Measurements from ENCODE around the gene OXSR1.

OXSR1 gene

DNA sequence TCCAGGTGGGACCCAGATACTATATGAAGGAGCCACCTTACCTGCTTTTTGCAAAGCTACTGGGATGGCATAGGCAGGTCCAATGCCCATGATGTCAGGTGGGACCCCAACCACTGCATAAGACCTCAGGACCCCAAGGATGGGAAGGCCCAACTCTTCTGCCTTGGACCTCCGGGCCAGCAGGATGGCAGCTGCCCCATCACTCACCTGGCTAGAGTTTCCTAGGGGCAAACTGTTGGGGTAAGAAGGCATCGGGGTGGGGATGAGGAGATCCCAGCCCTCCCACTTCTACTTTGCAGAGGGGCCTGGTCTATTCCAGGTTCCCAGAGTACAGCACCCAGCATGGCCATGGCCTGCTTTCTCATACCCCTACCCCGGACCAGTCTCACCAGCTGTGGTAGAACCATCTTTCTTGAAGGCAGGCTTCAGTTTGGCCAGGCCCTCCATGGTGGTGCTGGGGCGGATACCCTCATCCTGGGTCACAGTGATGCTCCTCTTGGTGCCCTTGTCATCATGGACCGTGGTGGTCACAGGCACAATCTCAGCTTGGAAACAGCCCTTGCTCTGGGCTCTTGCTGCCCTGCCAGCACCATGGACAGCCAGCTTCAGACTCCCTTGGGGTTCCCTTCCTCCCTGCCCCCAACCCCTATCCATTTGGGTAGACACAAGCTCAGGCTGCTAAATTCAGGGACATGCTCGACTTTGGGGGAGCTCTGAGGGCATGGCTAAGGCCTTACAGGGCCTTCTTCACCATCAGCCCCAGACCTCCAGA, 39.0 kb upstream of the OXSR1 start:
- H4K20me1 ChIP-seq = peaks cover 36 to 100% (median 88%) of the 10 kb centered on the region in 11 experiments; a peak in 19 of 22 replicates
- H3K27me3 ChIP-seq = no peaks in the 10 kb centered on the region
- no peak for TF ChIP-seq Cebpa-rat (IDR thresholded peaks at IDR 0.05)
- H3K4me2 ChIP-seq = no peak overlapping the region
- peaks cover 99 to 100% (median 100%) of the 10 kb centered on the region in 11 experiments for H3K36me3 ChIP-seq
- no peak overlapping the region for H3K9ac ChIP-seq
- H3K27ac ChIP-seq = no peak overlapping the region
- H3K4me3 ChIP-seq = no peak overlapping the region
- H3K4me1 ChIP-seq = peaks cover 13 to 48% (median 19%) of the 10 kb centered on the region in 10 experiments
- no peaks in the 10 kb centered on the region for H3K9me3 ChIP-seq (replicated peaks in 1 of 11)

DNA sequence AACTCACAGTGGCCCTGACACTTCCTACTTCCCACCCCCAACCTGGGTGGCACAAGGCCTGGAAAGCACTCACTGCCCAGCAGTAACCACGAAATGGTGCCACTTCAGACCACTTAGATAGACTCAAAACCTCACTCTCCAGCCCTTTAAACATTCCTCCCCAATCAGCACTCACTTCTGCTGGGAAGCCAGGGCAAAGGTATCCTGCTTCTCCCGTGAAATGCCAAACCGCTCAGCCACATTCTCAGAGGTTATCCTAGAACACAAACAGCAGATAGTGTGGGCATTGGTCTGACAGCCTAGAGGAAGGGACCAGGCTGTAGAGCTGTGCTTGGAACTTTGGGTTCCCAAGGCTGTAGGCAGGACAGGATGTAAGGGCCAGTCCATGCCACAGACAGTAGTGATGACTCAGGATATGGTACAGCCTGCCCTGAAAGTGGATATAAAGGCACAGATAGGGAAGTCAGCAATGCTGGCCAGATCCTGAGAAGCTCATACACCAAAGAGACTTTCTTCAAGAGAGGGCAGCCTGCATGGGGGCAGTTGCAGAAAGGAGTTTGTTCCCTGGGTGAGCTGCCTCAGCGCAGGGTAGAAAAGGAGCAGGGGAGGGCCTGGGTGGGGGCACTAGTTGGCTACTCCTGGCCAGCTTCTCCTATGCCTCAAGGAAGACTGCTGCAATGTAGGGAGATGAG, 37.6 kb upstream of the OXSR1 start:
- Histone ChIP-seq H3K9ac (no peak overlapping the region), H4K20me1 (peaks cover 42 to 100% (median 92%) of the 10 kb centered on the region in 11 experiments; a peak in 19 of 22 replicates), H3K36me3 (peaks cover 99 to 100% (median 100%) of the 10 kb centered on the region in 11 experiments), H3K4me2 (peak overlapping the region in 3 of 11 experiments; percentile 50 to 79 (median 75); a peak in 6 of 22 replicates), H3K9me3 (replicated peaks in 1 of 11) (no peaks in the 10 kb centered on the region), H3K27me3 (no peaks in the 10 kb centered on the region), H3K4me1 (peaks cover 14 to 63% (median 22%) of the 10 kb centered on the region in 10 experiments), H3K27ac (peak overlapping the region in 2 of 11 experiments; percentile 5 to 13; a peak in 2 of 22 replicates), H3K4me3 (no peak overlapping the region)
- no peak for TF ChIP-seq Cebpa-rat (IDR thresholded peaks at IDR 0.05)

DNA sequence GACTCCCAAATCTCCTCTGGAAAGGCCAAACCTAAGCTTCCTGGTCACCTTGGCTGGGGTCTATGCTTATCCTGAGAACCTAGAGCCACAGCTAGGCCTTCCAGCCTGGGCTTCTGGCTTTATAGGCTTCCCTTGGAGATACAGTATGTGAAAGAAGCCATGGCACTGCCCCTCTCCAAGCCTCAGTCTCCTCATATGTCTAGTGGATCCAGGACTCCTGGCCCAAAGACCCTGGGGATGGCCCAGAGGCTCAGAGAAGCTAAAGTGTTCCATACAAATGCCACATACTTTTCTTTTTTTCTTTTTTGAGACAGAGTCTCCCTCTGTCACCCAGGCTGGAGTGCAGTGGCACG, 37.1 kb upstream of the OXSR1 start:
- Histone ChIP-seq H3K9ac (no peak overlapping the region), H3K4me2 (peak overlapping the region in 3 of 11 experiments; percentile 50 to 79 (median 75); a peak in 6 of 22 replicates), H3K36me3 (peaks cover 99 to 100% (median 100%) of the 10 kb centered on the region in 11 experiments), H3K27me3 (no peaks in the 10 kb centered on the region), H4K20me1 (peaks cover 46 to 100% (median 92%) of the 10 kb centered on the region in 11 experiments; a peak in 19 of 22 replicates), H3K9me3 (replicated peaks in 1 of 11) (no peaks in the 10 kb centered on the region), H3K4me1 (peaks cover 16 to 68% (median 27%) of the 10 kb centered on the region in 10 experiments), H3K27ac (peak overlapping the region in 2 of 11 experiments; percentile 5 to 13; a peak in 1 of 22 replicates), H3K4me3 (no peak overlapping the region)
- TF ChIP-seq Cebpa-rat (IDR thresholded peaks at IDR 0.05) = no peak

DNA sequence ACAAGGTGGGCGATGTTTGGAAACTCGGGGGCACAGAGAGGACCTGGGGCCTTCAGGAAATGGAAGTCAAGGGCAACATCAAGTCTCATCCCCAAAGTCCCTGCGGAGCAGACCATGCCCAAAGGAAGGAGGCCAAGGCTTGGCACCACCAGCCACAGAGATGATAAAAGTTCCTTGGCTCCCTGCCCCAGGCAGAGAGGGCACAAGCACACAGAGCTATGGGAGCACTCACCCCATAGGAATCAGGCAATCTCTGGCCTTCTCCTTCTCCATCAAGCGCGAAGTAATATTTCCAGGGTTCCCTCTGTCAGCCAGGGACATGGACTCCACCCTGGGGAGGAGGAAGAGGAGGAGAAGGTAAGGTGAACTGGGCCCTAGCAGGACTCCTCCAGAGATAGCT, 36.3 kb upstream of the OXSR1 start:
- no peak for TF ChIP-seq Cebpa-rat (IDR thresholded peaks at IDR 0.05)
- H4K20me1 ChIP-seq = peaks cover 52 to 100% (median 92%) of the 10 kb centered on the region in 11 experiments; a peak in 19 of 22 replicates

GRCh38 chr3:38130631-38131065, 34.7 kb upstream of the OXSR1 start:
- Histone ChIP-seq H3K9me3 (replicated peaks in 1 of 11) (no peaks in the 10 kb centered on the region), H3K4me3 (no peak overlapping the region), H3K27ac (no peak overlapping the region), H3K27me3 (no peaks in the 10 kb centered on the region), H3K4me1 (peaks cover 26 to 91% (median 47%) of the 10 kb centered on the region in 10 experiments), H3K9ac (no peak overlapping the region), H3K36me3 (peaks cover 92 to 97% (median 96%) of the 10 kb centered on the region in 11 experiments), H4K20me1 (peaks cover 61 to 100% (median 91%) of the 10 kb centered on the region in 11 experiments; a peak in 20 of 22 replicates), H3K4me2 (peak overlapping the region in 10 of 11 experiments; percentile 8 to 79 (median 28); a peak in 13 of 22 replicates)
- no peak for TF ChIP-seq Cebpa-rat (IDR thresholded peaks at IDR 0.05)

More for the DNA sequence above, 36.3 kb upstream of the OXSR1 start:
- Histone ChIP-seq H3K9ac (no peak overlapping the region), H3K4me1 (peaks cover 16 to 76% (median 33%) of the 10 kb centered on the region in 10 experiments), H3K4me3 (no peak overlapping the region), H3K9me3 (replicated peaks in 1 of 11) (no peaks in the 10 kb centered on the region), H3K4me2 (peak overlapping the region in 3 of 11 experiments; percentile 50 to 79 (median 75); a peak in 4 of 22 replicates), H3K36me3 (peaks cover 99 to 100% (median 100%) of the 10 kb centered on the region in 11 experiments), H3K27ac (peak overlapping the region in 2 of 11 experiments; percentile 17 to 21; a peak in 1 of 22 replicates), H3K27me3 (no peaks in the 10 kb centered on the region)

GRCh38 chr3:38131621-38132369, 33.5 kb upstream of the OXSR1 start:
- no peaks in the 10 kb centered on the region for H3K27me3 ChIP-seq
- no peak overlapping the region for H3K4me3 ChIP-seq
- H3K27ac ChIP-seq = no peak overlapping the region
- H3K36me3 ChIP-seq = peaks cover 80 to 86% (median 85%) of the 10 kb centered on the region in 11 experiments
- H4K20me1 ChIP-seq = peaks cover 60 to 100% (median 88%) of the 10 kb centered on the region in 11 experiments; a peak in 20 of 22 replicates
- H3K9me3 ChIP-seq (replicated peaks in 1 of 11) = no peaks in the 10 kb centered on the region
- peaks cover 29 to 90% (median 51%) of the 10 kb centered on the region in 10 experiments for H3K4me1 ChIP-seq
- H3K9ac ChIP-seq = peak overlapping the region in 1 of 11 experiments; percentile 7; a peak in 1 of 22 replicates
- H3K4me2 ChIP-seq = peak overlapping the region in 3 of 11 experiments; percentile 5 to 97 (median 10); a peak in 1 of 22 replicates
- no peak for TF ChIP-seq Cebpa-rat (IDR thresholded peaks at IDR 0.05)

DNA sequence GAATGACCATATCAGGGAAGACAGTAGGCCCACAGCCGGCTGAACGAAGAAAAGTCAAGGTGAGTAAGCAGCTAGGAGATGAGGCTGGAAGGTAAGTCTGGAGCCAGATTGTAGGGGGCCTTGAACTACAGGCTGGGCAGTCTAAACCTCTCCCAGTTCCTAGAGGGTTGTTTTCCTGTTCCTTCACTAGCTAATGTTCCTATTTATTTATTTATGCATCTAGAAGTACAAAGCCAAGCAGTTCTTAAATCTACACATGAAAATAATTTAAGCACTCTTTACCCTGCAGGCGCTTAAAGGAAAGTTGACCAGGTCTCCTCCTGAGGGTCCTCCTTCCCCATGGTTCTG, 32.2 kb upstream of the OXSR1 start:
- no peak overlapping the region for H3K4me3 ChIP-seq
- H4K20me1 ChIP-seq = peaks cover 60 to 86% (median 79%) of the 10 kb centered on the region in 11 experiments; a peak in 20 of 22 replicates
- H3K36me3 ChIP-seq = peaks cover 67 to 72% (median 71%) of the 10 kb centered on the region in 11 experiments
- TF ChIP-seq Cebpa-rat (IDR thresholded peaks at IDR 0.05) = no peak
- H3K27ac ChIP-seq = no peak overlapping the region
- no peaks in the 10 kb centered on the region for H3K27me3 ChIP-seq
- no peaks in the 10 kb centered on the region for H3K9me3 ChIP-seq (replicated peaks in 1 of 11)
- H3K4me2 ChIP-seq = peak overlapping the region in 3 of 11 experiments; percentile 95 to 97 (median 96); a peak in 6 of 22 replicates
- peak overlapping the region in 1 of 11 experiments; percentile 27; a peak in 2 of 22 replicates for H3K9ac ChIP-seq
- peaks cover 37 to 86% (median 57%) of the 10 kb centered on the region in 10 experiments for H3K4me1 ChIP-seq
